Neural progenitor cell (in vitro differentiated cells): Measurements from ENCODE around the gene GDE1.

Experiments used
- EZH2 ChIP-seq: fragments of 200-600 bp; sonication (generic); IDR thresholded peaks from 2 replicates; pipeline ENCODE4 v1.6.1; 2017; ENCODE audit warnings: antibody characterized with exemption, mild to moderate bottlenecking, moderate library complexity
- TF ChIP-seq, protein P1 (sequence below): fragments of 200-600 bp; sonication (generic); IDR thresholded peaks from 2 replicates; pipeline ENCODE4 v1.5.1; 2017; ENCODE audit warnings: antibody characterized with exemption, mild to moderate bottlenecking

DNA sequence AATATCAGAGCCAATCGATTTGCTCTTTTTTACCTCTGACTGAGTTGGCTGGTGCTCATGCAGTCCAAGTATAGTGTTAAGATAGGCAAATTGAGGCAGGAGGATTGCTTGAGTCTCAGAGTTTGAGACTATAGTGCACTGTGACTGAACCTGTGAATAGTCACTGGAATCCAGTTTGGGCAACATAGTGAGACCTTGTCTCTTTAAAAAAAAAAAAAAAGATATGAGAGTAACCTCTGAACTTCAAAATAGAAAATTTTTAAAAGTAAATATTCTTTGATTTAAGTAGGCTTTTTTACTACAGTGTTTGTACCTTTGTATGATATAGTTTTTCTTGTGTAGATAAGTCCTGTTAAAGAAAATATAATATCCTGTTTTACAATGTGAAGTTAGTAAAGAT lies 5.3 kb upstream of the GDE1 start:
- TF ChIP-seq, protein P1, sequence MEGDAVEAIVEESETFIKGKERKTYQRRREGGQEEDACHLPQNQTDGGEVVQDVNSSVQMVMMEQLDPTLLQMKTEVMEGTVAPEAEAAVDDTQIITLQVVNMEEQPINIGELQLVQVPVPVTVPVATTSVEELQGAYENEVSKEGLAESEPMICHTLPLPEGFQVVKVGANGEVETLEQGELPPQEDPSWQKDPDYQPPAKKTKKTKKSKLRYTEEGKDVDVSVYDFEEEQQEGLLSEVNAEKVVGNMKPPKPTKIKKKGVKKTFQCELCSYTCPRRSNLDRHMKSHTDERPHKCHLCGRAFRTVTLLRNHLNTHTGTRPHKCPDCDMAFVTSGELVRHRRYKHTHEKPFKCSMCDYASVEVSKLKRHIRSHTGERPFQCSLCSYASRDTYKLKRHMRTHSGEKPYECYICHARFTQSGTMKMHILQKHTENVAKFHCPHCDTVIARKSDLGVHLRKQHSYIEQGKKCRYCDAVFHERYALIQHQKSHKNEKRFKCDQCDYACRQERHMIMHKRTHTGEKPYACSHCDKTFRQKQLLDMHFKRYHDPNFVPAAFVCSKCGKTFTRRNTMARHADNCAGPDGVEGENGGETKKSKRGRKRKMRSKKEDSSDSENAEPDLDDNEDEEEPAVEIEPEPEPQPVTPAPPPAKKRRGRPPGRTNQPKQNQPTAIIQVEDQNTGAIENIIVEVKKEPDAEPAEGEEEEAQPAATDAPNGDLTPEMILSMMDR = no peak
- TF ChIP-seq EZH2 = no peak
